Lower lobe of right lung (tissue), 2 donors: ENCODE data around the gene ZNF619. TPM values are rescaled to one million over a fixed set of nuclear protein-coding genes. Genes with fewer than 3 reads are reported as not detected.

Source experiments
- ATAC-seq, 2 donors: fragments of 200-7000 bp; cut with Tn5 transposase; one replicate each; pipeline ENCODE4 v1.9.1; 2020 to 2022; ENCODE audit warnings: mild to moderate bottlenecking in 2 of 2, moderate library complexity in 2 of 2
- DNase-seq: peaks from one replicate; pipeline ENCODE4 v3.0.0-alpha.2; 2020
- H3K27ac ChIP-seq: fragments of 200-600 bp; one replicate; pipeline ENCODE4 v1.8.0; 2022
- H3K27me3 ChIP-seq: fragments of 200-600 bp; one replicate; pipeline ENCODE4 v1.8.0; 2022; ENCODE audit warnings: low read depth
- H3K36me3 ChIP-seq: fragments of 200-600 bp; one replicate; pipeline ENCODE4 v1.8.0; 2022; ENCODE audit warnings: mild to moderate bottlenecking
- H3K4me1 ChIP-seq: fragments of 200-600 bp; one replicate; pipeline ENCODE4 v1.8.0; 2022
- H3K4me3 ChIP-seq: fragments of 200-600 bp; one replicate; pipeline ENCODE4 v1.8.0; 2022; ENCODE audit warnings: mild to moderate bottlenecking
- H3K9me3 ChIP-seq: fragments of 200-600 bp; one replicate; pipeline ENCODE4 v1.8.0; 2022
- intact Hi-C: fragments of 100-400 bp; cut with DNase I; formaldehyde crosslinking; loops from one replicate; pipeline ENCODE4 v1.11.0; 2022
- total RNA-seq: library from RNA; stranded (reverse); fragmentation: NEBNext Ultra II Directional; extraction: Animal tissue kit (Norgen Biotek cat#: 25700); gene quantifications from one replicate; pipeline ENCODE4 v1.2.1, GENCODE V29; 2021
- TF ChIP-seq, protein P1 (sequence below): fragments of 200-600 bp; IDR thresholded peaks from one replicate; pipeline ENCODE4 v1.8.0; 2022; ENCODE audit warnings: antibody characterized with exemption, mild to moderate bottlenecking
- donor health status: DM: no; HTN: yes; CAD: no; lungs with severe emphysema.

ZNF619 gene
- total RNA-seq, 1 donor from 2014 or later, result 8.6 TPM

DNA sequence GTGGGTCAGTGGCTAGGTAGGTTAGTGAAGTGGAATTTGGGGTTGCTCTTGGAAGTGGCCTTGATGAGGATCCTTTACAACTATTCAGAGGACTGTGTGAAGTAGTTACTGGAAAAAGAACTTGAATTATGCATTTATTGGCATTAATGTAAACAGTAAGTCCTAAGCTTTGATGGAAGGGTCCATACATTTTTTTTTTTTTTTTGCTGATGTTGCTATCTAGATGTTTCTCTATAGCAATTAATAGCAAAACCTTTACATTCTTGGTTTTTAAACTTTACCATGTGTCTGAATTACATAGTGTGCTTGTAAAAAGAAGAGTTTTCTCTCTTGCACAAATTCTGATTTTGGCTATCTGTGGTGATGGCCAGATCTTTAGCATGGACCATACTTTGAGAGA lies 57.4 kb downstream of the ZNF619 start:
- peaks cover 61% of the 10 kb centered on the region for H3K36me3 ChIP-seq
- no peak for DNase-seq
- no peaks in the 10 kb centered on the region for H3K27me3 ChIP-seq
- ATAC-seq, result no peak
- TF ChIP-seq, protein P1, sequence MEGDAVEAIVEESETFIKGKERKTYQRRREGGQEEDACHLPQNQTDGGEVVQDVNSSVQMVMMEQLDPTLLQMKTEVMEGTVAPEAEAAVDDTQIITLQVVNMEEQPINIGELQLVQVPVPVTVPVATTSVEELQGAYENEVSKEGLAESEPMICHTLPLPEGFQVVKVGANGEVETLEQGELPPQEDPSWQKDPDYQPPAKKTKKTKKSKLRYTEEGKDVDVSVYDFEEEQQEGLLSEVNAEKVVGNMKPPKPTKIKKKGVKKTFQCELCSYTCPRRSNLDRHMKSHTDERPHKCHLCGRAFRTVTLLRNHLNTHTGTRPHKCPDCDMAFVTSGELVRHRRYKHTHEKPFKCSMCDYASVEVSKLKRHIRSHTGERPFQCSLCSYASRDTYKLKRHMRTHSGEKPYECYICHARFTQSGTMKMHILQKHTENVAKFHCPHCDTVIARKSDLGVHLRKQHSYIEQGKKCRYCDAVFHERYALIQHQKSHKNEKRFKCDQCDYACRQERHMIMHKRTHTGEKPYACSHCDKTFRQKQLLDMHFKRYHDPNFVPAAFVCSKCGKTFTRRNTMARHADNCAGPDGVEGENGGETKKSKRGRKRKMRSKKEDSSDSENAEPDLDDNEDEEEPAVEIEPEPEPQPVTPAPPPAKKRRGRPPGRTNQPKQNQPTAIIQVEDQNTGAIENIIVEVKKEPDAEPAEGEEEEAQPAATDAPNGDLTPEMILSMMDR, result no peak
- intact Hi-C loops, result no loop called here
- no peaks in the 10 kb centered on the region for H3K4me1 ChIP-seq
- H3K4me3 ChIP-seq, result no peak overlapping the region
- H3K27ac ChIP-seq, result no peak overlapping the region
- H3K9me3 ChIP-seq, result peaks cover 31% of the 10 kb centered on the region

Other genes starting within 250 kb of the ZNF619 start
- 55.5 TPM for gene EIF1B, start 167.4 kb upstream of the ZNF619 start, total RNA-seq
- gene ENTPD3, start 89.9 kb upstream of the ZNF619 start, total RNA-seq, result 4.3 TPM
- gene RPL14, start 19.8 kb upstream of the ZNF619 start, total RNA-seq, result 1,360 TPM
- 6.4 TPM for gene ZNF620, start 28.9 kb downstream of the ZNF619 start, total RNA-seq
- 19.9 TPM for gene ZNF621, start 47.8 kb downstream of the ZNF619 start, total RNA-seq